IPS-20b (cell line): ENCODE data around the gene EED.
"Not testable (repeated sequence)": the region's sequence is repeated elsewhere in the genome, so short reads cannot be mapped to it uniquely, and the experiment has no call there.

Experiments
- H3K27ac ChIP-seq: one replicate; pipeline ENCODE4 v1.5.1; 2013; ENCODE audit warnings: low read length
- H3K27me3 ChIP-seq: 2 replicates; pipeline ENCODE4 v1.6.1; 2013; ENCODE audit warnings: mild to moderate bottlenecking, low read length, inconsistent platforms; ENCODE audit not compliant: insufficient read depth
- H3K36me3 ChIP-seq: 2 replicates; pipeline ENCODE4 v1.6.1; 2013; ENCODE audit warnings: low read depth, mild to moderate bottlenecking, inconsistent platforms, low read length, moderate library complexity; ENCODE audit not compliant: insufficient read depth
- H3K4me1 ChIP-seq: 2 replicates; pipeline ENCODE4 v1.6.1; 2013; ENCODE audit warnings: mild to moderate bottlenecking, control low read depth, inconsistent platforms, low read length, moderate library complexity; ENCODE audit not compliant: insufficient read depth
- H3K4me3 ChIP-seq: 2 replicates; pipeline ENCODE4 v1.5.1; 2013; ENCODE audit warnings: mild to moderate bottlenecking, low read length, inconsistent platforms
- H3K9ac ChIP-seq: 2 replicates; pipeline ENCODE4 v1.6.1; 2013; ENCODE audit warnings: low read depth, mild to moderate bottlenecking, inconsistent platforms, low read length, moderate library complexity
- H3K9me3 ChIP-seq: 2 replicates; pipeline ENCODE4 v1.6.1; 2013; ENCODE audit warnings: mild to moderate bottlenecking, low read depth, low read length, inconsistent platforms; ENCODE audit not compliant: insufficient read depth

The EED gene

GRCh38 chr11:86308710-86309109, 64.2 kb downstream of the EED start:
- not testable (repeated sequence) for H3K36me3 ChIP-seq, H3K27me3 ChIP-seq, H3K27ac ChIP-seq, H3K9ac ChIP-seq, H3K4me1 ChIP-seq, H3K4me3 ChIP-seq, H3K9me3 ChIP-seq

- no peaks in the 10 kb centered on the region for H3K9me3 ChIP-seq
- H3K27me3 ChIP-seq, result no peaks in the 10 kb centered on the region
- no peak overlapping the region for H3K4me3 ChIP-seq
- H3K4me1 ChIP-seq, result peaks cover 2% of the 10 kb centered on the region; the same call in 1 of the 2 replicates
- peaks cover 11% of the 10 kb centered on the region; the same call in 1 of the 2 replicates for H3K36me3 ChIP-seq
- H3K27ac ChIP-seq, result no peak overlapping the region
- H3K9ac ChIP-seq, result no peak overlapping the region
Measured at GRCh38 chr11:86313793-86314192, 69.2 kb downstream of the EED start.

- H3K9ac ChIP-seq, result no peak overlapping the region
- H3K9me3 ChIP-seq, result no peaks in the 10 kb centered on the region
- H3K27ac ChIP-seq, result no peak overlapping the region
- no peaks in the 10 kb centered on the region for H3K27me3 ChIP-seq
- H3K4me1 ChIP-seq, result peaks cover 2% of the 10 kb centered on the region; the same call in 1 of the 2 replicates
- H3K36me3 ChIP-seq, result peaks cover 17% of the 10 kb centered on the region; the same call in 1 of the 2 replicates
- H3K4me3 ChIP-seq, result no peak overlapping the region
Measured at GRCh38 chr11:86314636-86315035, 70.1 kb downstream of the EED start.
